Ramos (cell line): ENCODE data around the gene DNAJC25.
"Not testable (repeated sequence)": the region's sequence is repeated elsewhere in the genome, so short reads cannot be mapped to it uniquely, and the experiment has no call there.

ENCODE experiments used
- in situ Hi-C: fragments of 300-500 bp; cut with MboI; formaldehyde crosslinking; loops from one replicate; pipeline ENCODE4 v1.14.3; 2022; ENCODE audit warnings: low sequenced_read_pairs; ENCODE audit not compliant: unreplicated experiment

Gene DNAJC25

DNA sequence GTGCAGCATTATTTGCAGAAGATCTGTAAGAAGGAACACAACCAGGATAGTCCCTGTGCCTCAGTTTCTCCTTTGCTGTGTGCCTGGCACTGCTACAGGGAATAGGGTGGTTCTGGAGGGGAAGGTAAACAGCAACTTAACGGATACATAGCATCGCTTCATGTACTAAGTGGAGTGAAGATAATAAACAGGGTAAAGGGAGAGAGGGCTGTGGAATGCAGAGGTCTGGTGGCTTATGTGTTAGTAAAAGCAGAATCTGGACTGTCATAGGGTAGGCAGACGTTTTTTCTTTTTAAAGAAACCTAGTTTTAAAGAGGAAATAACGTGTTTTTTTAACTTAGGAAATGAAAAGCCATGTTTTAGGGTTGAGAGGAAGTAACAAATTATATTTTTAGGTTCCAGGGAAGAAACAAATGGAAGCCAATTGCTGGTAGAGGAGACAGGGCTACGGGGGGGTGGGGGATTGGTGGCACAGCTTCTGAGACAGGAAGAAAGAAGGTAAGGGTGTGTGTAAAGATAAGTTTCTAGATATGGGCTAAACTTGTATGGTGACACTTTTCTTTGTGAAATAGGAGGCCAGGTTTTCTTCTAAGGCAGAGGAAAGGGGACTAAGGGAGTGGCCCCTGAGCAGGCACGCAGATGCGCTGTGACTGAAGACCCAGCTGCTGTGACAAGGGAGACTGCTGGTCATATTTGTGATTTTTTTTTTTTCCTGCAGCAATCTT is 31.6 kb downstream of the DNAJC25 start:
- in situ Hi-C loops: no loop called here

DNA sequence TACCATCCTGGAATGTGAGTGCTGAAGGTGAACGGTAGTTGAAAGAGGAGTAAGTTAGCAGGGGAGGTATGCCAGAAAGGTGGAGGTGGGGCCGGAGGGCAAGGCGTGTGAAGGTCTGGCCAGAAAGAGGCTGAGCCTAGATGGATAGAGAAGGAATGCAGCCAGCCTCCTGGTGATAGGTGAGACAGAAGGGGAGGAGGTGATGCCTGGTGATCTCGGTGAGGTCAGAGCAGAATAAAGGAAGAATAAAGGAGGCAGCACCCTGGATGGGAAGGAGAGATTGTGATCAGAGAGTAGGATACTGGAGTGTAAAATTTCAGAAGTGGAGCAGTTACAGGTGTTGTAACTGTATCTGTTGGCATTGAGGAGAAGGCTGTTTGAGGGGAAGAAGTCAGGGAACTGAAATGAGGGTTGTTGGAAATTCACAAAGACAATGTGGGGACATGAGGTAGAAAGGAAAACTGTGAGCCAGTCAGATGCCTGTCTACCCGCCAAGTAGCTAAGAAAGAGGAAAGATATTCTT is 32.2 kb downstream of the DNAJC25 start:
- in situ Hi-C loops: no loop called here

DNA sequence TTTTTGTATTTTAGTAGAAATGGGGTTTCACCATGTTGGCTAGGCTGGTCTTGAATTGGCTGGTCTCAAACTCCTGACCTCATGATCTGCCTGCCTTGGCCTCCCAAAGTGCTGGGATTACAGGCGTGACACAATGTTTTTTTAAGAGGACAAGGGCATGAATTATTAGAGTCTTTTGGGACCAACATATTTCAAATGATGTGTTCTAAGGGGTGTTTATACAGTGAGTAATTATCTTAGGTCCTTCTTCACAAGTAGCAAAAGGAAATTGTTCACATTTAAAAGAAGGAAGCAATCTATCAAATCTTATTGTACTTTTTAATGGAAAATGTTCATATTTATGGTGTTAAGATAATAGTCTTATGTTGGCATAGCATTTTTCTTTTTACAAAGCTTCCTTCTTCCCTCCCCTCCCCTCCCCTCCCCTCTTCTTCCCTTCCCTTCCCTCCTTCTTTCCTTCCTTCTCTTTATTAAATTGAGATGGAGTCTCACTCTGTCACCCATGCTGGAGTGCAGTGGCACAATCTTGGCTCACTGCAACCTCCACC is 37.0 kb downstream of the DNAJC25 start:
- in situ Hi-C loops: no loop called here

GRCh38 chr9:111668601-111669000 is 37.5 kb downstream of the DNAJC25 start:
- in situ Hi-C loops: not testable (repeated sequence)

GRCh38 chr9:111674319-111674718 is 43.2 kb downstream of the DNAJC25 start:
- in situ Hi-C loops: no loop called here

- in situ Hi-C loops: no loop called here
Observed at GRCh38 chr9:111676116-111676515, 45.0 kb downstream of the DNAJC25 start.

DNA sequence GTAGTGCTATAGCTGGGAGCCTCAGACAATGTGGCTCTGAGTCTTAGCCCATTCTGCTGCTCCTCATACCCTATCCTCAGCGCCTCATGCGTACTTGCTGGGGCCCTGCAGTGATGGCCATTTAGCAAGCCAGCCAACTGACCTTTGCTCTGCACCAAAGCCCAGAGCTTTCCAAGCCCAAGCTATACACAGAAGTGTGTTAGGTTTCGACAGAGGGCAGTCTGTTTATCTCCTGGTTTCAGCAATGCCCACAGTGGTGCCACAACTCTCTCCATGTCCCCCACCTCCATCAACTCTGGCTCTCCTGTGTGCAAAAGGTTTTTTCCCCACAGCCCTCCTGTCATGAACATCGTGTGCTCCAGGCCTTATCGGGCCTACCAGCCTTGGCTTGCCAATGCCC is 47.2 kb downstream of the DNAJC25 start:
- in situ Hi-C loops: no loop called here

DNA sequence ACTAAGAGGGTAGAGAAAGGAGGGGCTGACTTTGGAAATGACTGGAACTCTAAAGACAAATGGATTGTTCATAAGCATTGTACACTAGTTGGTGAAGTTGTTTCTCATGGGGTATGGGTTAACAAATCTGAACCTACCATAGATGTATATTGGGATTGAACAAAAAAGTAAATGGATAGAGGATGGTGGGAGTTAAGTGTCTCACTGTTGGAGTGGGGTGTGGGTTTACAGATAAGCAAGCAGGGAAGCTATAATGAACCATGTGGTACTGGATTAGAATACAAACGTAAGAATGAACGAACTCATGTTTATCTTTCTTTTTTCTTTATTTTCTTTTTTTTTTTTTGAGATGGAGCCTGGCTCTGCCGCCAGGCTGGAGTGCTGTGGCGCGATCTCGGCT is 48.1 kb downstream of the DNAJC25 start:
- in situ Hi-C loops: no loop called here

DNA sequence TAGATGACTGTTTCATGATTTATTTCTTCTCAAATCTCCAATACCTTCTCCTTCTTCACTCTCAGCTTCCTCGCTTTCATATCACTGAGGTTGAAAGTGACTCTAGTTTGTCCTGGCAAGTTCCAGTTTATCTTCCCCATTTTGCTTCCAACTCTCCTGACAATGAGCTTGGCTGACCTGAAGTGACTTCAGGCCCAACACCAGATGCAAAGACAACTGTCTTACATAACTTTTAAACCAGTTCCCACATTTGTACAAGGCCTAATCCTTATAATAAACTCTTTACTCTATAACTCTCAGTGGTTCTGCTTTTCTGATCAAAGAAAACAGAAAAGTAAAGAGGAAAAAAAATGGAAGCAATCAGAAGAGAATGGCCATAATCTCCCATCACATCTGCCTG is 52.3 kb downstream of the DNAJC25 start:
- in situ Hi-C loops: no loop called here

DNA sequence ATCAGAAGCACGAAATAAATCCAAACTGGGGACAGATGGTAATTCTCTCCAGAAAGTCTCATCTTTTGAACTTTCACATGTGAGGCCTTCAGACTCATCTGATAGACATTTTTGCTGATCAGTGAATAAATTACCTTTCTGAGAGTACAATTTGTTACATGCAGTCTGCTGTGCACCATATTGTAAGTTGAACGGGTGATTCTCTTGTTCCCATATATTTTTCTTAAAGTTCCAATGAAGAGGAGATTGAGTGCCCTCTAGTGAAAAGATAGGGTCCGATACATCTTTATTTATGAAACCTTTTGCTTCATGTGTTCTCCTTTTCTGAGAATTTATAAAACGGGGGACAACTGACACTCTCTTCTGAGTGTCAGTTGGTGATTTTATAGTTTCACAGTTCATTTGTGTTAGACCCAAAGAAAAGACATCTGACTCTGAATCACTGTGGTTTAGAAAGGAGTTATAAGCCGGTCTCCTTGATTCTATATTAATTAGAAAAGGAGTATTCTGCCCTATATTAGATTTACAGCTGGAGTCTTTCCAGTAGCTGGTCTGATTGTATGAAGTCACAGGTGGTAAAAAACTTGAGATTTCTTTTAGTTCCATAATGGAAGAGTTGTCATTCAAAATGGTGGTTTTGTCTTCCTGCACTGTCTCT is 60.7 kb downstream of the DNAJC25 start:
- in situ Hi-C loops: loop anchor here (10.0 kb wide), 1 partner anchor 97 kb away; the partner anchor contains the start of gene PTGR1

DNA sequence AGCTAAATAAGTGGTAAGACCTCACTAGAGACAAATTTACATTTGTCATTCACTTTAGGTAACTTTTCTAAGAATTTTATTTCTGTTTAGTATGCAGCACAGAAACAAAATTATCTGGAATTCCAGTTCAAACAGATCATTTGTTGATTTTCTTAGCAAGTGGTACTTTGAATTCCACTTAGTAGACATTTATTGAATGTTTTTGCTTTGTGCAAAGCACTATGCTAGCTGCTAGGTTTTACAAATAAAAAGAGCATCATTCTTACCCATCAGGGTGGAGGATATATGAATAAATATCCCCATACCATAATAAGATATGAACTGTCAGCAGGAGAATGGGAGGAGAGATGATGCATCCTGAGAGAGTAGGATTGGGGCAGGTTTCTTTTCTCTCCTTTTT is 65.7 kb downstream of the DNAJC25 start:
- in situ Hi-C loops: loop anchor here (10.0 kb wide), 1 partner anchor 102 kb away; the partner anchor contains the start of gene PTGR1

DNA sequence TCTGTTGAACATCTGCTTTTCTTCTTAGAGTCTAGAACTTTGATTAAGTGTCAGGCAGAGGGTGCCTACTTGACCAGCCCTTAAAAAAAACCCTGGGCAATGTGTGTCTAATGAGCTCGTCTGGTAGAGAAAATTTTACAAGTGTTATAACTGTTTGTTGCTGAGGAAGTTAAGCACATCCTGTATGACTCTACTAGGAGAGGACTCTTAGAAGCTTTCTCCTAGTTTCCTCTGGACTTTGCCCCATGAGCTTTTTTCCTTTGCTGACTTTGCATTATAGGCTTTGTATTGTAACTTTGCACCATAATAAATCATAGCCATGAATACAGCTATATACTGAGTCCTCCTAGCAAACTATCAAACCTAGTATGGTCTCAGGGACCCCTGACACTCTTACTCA is 69.6 kb downstream of the DNAJC25 start:
- in situ Hi-C loops: no loop called here
